NK-92 (cell line): Measurements from ENCODE around the gene MALSU1.
"Not testable (repeated sequence)": the region's sequence is repeated elsewhere in the genome, so short reads cannot be mapped to it uniquely, and the experiment has no call there.

Source experiments
- DNase-seq: peaks from one replicate; lab custom pipeline; 2025; ENCODE audit not compliant: unreplicated experiment; lab: John Stamatoyannopoulos, UW

Gene MALSU1

DNA sequence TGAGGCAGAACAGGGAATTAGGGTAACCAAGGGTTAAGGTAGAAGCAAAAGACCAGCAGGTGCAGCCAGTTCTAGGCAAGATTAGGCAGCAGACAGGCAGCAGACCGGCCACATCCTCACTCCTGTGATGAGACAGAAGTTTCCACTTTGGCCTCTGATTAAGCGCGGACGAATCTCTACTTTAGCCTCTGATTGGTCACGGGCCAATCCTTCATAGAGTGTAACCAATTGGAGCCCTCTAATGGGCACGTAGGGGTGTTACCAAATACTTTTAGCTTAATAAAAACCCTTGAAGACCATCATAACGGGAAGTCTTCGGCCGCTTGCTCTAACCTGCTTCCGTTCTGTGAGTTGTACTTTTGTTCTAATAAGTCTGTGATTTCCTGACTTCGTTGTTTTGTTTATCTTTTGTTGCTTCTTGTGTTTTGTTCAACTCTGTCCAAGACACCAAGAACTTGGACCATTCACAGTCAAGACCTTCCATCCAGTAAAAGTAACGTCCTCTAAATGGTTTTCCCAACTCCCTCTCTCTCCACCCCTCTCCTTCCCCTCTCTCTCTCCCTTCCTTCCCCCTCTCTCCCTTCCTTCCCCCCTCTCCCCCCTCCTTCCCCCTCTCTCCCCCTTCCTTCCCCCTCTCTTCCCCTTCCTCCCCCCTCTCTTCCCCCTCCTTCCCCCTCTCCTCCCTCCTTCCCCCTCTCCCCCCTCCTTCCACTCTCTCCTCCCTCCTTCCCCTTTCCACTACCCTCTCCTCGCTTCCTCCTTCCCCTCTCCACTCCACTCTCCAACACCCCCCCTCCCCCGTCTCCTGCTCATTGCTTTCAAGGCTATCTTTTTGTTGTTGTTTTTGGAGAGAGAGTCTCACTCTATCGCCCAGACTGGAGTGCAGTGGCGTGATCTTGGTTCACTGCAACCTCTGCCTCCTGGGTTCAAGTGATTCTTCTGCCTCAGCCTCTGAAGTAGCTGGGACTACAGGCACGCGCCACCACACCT lies 13.2 kb upstream of the MALSU1 start:
- DNase-seq: no peak

DNA sequence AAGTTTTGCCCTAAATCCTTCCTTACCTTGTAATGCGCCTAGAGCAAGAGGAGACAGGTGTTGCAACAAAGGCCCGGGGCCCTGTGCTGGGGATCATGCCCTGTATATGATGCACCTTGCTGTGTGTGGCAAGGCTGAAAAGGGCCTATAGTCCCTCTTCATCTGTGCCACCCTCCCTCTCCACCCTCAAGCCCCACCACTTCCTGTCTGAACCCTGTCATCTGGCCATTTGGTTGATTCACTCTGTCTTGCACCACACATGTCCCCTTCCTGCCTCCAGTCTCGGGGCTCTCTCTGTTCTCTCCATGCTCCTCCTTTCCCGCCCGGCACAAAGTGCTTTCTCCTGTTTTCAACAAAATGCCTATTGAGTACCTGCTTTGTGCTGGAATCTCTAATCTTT lies 11.5 kb upstream of the MALSU1 start:
- no peak for DNase-seq

DNA sequence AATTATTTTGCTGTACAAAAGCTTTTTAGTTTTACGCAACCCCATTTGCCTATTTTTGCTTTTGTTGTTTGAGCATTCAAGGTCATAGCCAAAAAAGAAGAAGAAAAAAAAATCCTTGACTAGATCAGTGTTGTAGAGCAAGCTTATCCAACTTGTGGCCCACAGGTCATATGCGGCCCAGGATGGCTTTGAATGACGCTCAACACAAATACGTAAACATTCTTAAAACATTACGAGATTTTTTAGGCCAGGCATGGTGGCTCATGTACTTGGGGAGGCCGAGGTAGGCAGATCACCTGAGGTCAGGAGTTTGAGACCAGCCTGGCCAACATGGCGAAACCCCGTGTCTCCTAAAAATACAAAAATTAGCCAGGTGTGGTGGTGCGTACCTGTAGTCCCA lies 8.1 kb upstream of the MALSU1 start:
- DNase-seq: no peak

DNA sequence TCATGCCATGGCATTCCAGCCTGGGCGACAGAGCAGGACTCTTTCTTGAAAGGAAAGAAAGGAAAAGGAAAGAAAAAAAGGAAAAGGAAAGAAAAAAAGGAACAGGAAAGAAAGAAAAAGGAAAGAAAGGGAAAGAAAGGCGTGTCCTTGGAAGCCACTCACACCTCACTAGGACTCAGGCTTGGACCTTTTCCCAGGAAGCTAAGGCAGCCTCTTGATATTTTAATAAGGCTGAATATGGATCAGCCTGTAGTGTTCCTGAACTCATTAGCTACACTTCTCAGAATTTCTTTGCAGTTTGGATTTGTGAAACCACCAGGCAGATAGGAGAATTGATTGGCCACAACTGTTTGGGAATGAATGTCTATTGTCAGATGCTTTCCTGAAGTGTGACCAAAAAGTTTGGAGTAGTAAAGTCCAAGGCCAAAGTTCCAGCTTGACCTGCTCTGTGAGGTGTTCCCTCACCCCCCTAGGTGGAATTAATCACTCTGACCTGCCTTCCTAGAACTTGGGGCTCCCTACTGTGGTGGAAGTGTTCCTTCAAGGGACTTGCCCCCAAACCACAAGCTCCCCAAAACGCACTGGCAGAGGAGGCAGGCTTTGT lies 7.1 kb upstream of the MALSU1 start:
- DNase-seq: no peak

DNA sequence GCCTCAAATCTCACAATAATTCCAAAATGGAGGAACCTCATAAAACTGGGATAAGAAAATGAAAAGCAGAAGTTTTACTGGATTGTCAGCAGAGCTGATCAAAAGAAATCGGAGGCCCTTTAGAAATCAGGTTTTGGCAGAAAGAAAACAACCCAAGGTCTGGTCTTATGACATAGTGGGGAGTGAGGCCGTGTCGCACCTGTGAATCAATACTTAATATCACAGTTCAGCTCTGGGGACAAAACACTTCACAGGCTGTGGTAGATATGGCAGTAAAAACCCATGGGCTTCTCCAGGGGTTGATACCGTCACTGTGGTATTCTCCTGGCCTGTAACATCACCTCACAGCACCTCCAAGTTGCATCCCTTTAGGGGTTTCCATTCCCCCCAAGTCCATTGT lies 6.5 kb upstream of the MALSU1 start:
- no peak for DNase-seq

DNA sequence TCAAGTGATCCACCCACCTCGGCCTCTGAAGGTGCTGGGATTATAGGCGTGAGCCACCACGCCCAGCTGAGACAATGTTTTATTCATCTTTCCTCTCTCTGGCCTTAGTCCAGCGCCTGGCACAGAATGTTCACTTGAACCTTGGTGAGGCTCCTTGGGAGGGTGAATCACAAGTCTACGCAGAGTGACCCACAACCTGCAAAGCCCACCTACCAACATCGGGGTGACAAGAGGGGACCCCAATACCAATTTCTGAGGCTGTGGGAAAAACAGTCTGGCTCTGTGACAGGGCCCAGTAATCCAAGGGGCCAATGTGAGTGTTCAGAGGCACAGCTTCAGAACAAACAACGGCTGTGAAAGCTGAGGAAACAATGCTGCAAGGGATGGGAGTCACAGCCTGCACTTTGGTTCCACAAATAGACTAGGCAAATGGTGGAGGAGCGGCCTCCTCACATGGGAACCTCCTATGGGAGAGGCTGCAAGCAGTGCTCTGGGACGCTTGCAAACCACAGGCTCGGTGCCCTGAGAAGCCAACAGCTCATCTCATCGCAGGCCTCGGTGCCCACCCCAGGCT lies 5.6 kb upstream of the MALSU1 start:
- DNase-seq: no peak

DNA sequence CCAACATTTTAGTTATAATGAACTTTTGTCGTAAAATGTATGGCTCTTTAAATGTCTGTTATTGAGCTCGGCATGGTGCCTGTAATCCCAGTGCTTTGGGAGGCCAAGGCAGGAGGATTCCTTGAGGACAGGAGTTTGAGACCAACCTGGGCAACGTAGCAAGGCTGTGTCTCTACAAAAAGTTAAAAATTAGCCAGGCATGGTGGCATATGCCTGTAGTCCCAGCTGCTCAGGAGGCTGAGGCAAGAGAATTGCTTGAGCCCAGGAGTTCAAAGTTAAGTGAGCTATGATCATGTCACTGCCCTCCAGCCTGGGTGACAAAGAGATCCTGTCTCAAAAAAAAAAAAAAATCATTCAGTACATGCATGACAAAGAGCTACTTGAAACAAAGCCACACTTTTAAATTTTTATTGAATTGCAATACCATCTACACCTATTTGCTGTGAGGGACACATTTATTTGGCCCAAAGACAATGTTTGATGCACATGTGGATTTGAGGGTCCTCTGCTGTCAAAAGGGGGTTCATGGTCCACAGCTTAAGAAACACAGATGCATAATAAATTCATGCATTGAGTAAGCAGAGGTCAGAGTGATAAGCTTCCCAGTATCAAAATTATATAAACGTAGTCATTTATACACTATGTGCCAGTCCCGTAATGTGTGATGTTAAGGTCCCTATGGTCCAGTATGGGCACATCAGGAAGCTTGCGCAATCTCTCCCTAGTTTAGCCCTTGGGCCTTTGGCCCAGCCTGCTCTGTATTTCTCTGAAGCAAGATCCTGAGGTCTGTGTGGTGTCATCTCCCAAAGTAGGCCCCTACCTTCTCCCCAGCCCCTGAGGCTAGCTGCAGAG lies 4.4 kb upstream of the MALSU1 start:
- no peak for DNase-seq

DNA sequence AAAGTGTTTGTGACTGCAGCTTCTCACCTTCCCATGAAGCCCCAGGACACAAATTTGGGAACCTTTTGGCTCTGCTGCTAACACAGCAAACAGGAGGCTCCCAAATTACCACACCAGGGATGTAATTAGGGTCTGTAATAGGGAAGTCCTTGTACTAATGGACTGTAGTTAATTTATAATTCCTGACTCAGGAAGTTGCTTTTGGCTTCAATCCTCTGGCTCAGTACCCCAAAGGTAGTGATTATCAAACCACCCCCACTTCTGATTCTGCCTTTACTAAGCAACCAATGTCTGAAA lies 3.8 kb upstream of the MALSU1 start:
- no peak for DNase-seq

DNA sequence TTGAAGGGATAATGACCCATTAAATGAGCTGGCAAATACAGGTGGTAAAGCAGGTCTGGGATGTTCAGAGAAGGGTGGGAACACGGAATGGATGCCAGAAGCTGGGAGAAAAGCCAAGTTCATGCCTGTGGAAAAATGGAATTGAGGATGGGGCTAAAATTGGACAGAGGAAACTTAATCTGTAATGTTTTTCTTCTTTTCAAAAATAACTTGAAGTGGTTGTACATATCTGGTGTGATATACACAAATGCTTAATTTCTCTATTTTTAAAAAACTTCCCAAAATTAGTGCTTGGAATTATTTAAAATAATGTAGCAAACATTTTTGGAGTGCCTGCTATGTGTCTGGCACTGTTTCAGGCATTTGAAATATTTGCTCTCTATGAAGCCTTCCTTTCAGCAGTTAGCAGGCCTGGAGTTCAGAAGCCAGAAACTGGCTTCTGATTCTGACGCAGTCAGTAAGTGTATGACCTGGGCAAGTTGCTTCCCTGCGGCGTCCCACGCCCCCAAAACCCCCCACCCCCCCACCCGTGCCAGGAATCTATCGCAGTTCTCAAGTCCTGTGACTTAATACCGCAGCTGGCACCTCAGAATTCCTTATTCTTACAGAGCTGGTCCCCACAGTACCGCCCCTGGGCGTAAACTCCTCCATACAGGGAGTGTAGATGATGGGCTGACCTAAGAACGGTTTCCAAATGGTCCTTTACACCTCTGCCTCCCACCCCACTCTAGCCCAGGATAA lies 828 bp upstream of the MALSU1 start:
- no peak for DNase-seq

DNA sequence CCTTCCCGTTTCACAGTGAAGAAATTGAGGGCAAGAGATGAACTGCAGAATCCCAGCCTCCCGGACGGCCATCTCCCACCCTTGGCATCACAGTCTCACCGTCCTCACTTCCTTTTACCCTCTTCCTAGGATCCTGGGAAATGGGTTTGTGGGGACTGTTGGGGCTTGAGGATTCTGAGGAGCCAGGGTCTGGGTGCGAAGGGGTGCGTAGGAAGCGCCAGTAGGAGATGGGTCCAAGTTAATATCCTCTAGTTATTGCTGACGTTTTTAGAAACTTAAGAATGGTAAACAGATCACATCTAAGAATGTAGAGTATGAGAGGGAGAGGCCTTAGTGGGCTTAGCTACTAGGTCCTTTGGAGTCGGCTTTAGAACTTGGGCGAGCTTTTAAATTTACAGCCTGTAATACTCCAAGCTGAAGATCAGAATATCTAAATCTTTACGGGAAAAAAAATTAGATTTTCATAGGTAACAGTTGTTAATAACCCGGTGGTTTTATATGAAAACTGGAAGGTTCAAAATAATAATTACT lies 696 bp downstream of the MALSU1 start:
- no peak for DNase-seq

DNA sequence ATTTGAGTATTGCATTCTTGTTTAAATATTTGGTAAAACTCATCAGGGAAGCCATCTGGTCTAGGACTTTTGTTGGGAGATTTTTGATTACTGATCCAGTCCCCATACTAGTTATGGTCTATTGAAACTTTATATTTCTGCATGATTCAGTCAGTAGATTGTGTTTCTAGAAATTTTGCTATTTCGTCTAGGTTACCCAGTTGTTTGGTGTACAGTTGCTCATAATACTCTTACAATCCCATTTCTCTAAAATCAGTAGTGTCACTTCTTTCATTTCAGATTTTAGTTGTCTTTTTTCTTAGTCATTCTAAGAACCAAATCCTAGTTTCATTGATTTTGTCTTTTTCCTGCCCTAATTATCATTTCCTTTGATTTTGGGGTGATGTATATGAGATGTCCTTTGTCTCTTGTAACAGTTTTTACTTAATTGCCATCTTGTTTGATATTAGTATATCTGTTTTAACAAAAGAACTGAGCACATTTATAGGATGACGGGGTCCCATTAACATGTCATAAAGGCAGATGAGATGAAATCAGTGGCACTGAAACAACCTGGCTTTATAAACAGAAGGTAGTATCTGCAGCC lies 7.9 kb downstream of the MALSU1 start:
- no peak for DNase-seq

DNA sequence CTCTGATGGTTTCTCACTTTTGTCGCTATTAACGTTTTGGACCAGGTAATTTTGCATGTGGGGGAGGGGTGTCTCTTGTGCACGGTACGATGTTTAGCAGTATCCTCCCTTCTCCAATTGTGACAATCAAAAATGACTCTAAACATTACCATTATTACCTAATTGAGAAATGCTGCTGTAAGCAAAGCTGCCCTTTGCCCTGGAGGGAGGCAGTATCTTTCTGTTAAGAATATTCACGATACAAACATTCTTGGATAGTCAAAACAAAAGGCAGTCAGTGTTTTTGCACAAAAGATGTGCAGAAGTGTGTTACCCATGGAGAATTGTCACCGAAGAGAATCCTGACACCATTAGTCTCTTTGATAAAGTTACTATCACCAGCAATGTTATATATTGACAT lies 9.6 kb downstream of the MALSU1 start:
- no peak for DNase-seq

DNA sequence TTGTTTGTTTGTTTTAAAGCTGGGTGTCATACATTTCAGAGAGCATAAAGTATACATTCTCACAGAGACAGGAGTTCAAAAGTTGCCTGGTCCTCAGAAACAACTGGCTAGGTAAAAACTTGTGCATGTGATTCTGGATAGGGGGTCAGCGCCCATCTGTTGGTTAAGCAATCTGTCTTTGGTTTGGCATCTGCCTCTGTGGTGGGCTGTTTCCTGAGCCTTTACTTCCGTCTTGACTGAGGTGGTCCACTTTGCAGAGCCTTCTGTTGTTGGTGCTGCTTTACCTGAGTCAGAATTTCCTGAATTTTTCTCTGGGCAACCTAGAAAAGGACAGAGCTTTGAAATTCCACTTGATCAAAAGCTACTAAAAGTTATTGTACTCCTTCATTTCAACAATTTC lies 13.0 kb downstream of the MALSU1 start:
- DNase-seq: not testable (repeated sequence)

DNA sequence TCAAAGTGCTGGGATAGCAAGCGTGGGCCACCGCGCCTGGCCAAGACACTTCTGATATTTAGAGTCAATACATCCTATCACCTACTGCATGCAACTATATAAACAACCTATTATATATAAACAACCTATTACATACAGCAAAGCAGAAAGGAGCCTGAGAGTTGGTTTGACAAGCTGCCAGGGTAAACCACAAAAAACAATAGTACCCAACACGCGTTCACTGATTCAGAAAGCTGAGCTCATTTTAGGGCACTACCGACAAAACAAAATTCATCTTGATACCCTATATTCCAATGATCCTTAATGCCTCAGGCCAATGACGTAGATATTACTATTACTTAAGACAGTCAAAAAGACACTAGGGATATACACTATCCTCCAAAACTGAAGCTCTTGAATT lies 16.2 kb downstream of the MALSU1 start:
- no peak for DNase-seq

DNA sequence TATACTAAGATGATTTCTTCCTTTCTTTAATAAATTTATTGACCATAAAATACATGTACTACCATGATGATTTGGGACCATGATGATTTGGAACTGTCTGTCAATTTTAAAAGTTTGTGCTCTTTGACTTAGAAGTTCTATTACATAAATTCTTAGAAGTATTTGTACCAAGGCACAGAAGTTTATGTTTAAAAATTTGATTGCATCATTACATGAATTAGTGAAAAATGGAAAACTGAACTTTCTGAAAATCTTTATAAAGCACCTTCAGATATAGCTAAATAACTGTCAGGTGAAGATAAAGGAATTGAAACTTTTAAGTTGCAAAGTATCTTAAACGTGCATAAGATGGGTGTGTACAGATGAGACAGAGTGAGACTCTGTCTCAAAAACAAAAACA lies 32.0 kb downstream of the MALSU1 start:
- DNase-seq: no peak

DNA sequence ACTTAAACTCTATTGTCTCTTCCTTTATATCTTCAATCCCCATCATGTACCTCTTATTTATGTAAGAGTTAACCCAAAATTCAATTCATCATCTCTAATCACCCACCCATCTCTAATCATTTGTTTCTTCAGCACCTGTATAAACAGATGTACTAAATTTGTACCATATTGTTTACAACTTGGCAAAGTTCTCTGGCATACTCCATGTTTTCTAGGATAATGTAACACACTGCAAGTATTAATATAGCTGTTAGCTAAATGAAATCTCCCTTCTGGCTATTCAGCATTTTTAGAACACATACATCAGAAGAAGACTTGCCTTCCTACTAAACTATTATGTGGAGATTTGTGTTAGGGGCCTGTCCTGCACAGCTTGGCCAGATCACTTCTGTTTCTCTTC lies 33.1 kb downstream of the MALSU1 start:
- no peak for DNase-seq

DNA sequence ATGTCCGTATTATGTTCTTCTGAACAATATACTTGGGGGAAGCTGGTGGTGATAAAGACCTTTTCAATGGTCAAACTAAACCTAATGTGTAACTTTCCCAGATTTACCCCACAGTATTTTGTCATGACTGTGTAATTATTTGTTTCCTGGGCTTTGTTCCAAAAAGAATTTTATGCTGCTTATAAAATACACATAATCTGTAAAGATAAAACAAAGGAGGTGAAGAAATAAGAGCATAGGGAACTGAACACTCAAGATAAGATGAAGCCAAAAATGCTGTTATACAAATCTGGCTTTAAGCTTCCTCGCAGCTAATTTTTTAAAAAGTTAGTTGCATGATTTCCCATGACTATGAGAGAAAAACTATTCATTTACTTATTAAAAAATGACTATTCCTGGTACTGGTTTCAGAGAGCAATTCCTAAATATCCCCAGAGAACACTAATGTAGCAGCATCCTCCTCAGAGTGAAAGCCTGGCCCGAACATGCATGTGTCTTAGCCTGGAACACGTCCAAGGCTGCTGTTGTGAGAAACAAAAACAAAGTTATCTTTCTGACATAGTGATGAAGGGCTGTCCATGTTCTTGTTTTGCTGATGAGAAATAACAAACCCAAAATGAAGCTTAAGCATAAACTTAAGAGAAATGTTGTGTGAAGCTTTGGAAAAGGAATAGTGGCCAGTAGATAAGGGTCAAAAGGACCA lies 33.9 kb downstream of the MALSU1 start:
- DNase-seq: no peak

DNA sequence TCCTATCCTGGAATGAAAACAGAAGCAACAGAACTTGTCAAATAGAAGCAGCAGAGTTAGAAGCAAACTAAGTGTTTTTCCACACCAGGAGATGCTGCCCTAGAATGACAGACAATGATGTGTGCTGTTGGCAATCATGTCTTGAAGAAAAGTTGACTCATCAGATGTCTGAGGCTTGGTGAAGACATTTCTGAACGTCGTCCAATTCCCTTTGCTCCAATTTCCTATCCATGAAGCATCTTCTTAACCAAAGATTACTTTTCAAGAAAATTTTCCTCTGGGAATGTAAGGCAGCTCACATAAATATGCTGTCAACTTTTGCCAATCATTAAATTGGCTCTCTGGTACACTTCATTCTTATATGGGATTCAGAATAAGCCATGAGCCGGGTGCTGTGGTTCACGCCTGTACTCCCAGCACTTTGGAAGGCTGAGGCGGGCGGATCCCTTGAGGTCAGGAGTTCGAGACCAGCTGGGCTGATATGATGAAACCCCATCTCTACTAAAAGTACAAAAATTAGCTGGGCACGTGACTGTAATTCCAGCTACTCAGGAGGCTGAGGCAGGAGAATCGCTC lies 34.6 kb downstream of the MALSU1 start:
- no peak for DNase-seq

DNA sequence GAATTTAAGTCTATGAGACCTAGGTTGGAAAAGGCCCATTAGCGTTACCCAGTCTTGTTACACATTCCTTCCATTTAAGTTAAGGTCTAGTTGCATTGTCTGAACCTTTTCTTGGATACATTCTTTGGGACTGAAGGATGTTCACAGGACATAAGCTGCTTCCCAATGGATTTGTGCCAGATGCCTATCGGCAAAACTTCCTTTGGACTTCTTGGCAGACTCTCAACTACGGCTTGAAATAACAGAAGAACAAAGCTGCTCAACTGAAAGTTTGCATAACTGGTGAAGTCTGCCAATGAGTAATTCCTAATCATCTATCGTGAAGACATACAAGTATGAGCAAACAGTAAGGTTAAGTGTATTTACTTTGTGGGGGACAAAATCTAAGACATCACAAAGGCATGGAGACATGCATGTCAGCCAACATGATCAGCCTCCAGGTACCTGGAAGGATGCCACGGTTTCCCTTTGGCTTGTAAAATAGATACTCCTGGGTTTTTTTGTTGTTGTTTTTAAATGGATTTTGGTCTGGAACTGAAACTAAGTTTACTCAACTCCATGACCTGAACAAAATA lies 35.4 kb downstream of the MALSU1 start:
- DNase-seq: no peak
